Tibial artery (tissue), 4 donors: ENCODE results near the gene CDC6.

ENCODE experiments used
- DNase-seq, 2 donors: peaks; one replicate each; pipeline ENCODE4 v3.0.0-alpha.2; 2019
- H3K27ac ChIP-seq, 2 donors: fragments of 200-600 bp; sonication (generic) in 1 of 2; 1 replicate in 1 of 2; 2 replicates in 1 of 2; pipeline ENCODE4 v1.5.1; 2018 to 2019; ENCODE audit warnings: mild to moderate bottlenecking in 1 of 2
- H3K27me3 ChIP-seq, 2 donors: fragments of 200-600 bp; sonication (generic) in 1 of 2; one replicate each; pipeline versions ENCODE4 v1.5.1 to v1.6.0; 2016 to 2019
- H3K36me3 ChIP-seq, 3 donors: fragments of 200-600 bp; sonication (generic) in 2 of 3; one replicate each; pipeline ENCODE4 v1.5.1; 2016 to 2019; ENCODE audit warnings: mild to moderate bottlenecking in 2 of 3
- H3K4me1 ChIP-seq, 4 donors: fragments of 200-600 bp; sonication (generic) in 2 of 4; 1 replicate in 3 of 4; 2 replicates in 1 of 4; pipeline ENCODE4 v1.5.1; 2016 to 2019
- H3K4me3 ChIP-seq, 2 donors: fragments of 200-600 bp; sonication (generic) in 1 of 2; 1 replicate in 1 of 2; 2 replicates in 1 of 2; pipeline ENCODE4 v1.5.1; 2018 to 2019; ENCODE audit warnings: mild to moderate bottlenecking in 2 of 2
- H3K9me3 ChIP-seq, 3 donors: fragments of 200-600 bp; sonication (generic) in 1 of 3; one replicate each; pipeline ENCODE4 v1.5.1; 2016 to 2019
- CTCF ChIP-seq, 2 experiments: fragments of 200-600 bp in 1 of 2; fragments of 450-650 bp in 1 of 2; IDR thresholded peaks; one replicate each; pipeline ENCODE4 v1.5.1; 2017 to 2019; ENCODE audit warnings: antibody characterized with exemption in 2 of 2, mild to moderate bottlenecking in 1 of 2, moderate library complexity in 1 of 2
- intact Hi-C: fragments of 100-400 bp; cut with DNase I; formaldehyde crosslinking; loops from one replicate; pipeline ENCODE4 v1.15.0; 2023; ENCODE audit warnings: low total_unique reads

CDC6 gene

GRCh38 chr17:40260528-40260927 is 27.2 kb upstream of the CDC6 start:
- Histone ChIP-seq H3K9me3 (no peaks in the 10 kb centered on the region), H3K4me1 (peaks cover 0 to 3% (median 0%) of the 10 kb centered on the region in 4 donors), H3K27me3 (no peaks in the 10 kb centered on the region), H3K36me3 (peaks cover 62 to 91% (median 63%) of the 10 kb centered on the region in 3 donors), H3K27ac (no peak overlapping the region), H3K4me3 (no peak overlapping the region)
- DNase-seq: no peak
- intact Hi-C loops: no loop called here
- TF ChIP-seq CTCF (IDR thresholded peaks at IDR 0.05): no peak

GRCh38 chr17:40264458-40265185 is 23.1 kb upstream of the CDC6 start:
- intact Hi-C loops: no loop called here
- Histone ChIP-seq H3K4me1 (peaks cover 0 to 3% (median 0%) of the 10 kb centered on the region in 4 donors), H3K27me3 (no peaks in the 10 kb centered on the region), H3K36me3 (peaks cover 60 to 95% (median 66%) of the 10 kb centered on the region in 3 donors), H3K9me3 (no peaks in the 10 kb centered on the region), H3K27ac (no peak overlapping the region), H3K4me3 (no peak overlapping the region)
- DNase-seq: no peak
- TF ChIP-seq CTCF (IDR thresholded peaks at IDR 0.05): no peak

GRCh38 chr17:40265337-40265736 is 22.3 kb upstream of the CDC6 start:
- H3K27ac ChIP-seq: no peak overlapping the region

GRCh38 chr17:40266882-40267281 is 20.8 kb upstream of the CDC6 start:
- no peak for DNase-seq
- no peaks in the 10 kb centered on the region for H3K4me1 ChIP-seq
- no peaks in the 10 kb centered on the region for H3K9me3 ChIP-seq
- H3K27ac ChIP-seq: no peak overlapping the region
- no peaks in the 10 kb centered on the region for H3K27me3 ChIP-seq
- TF ChIP-seq CTCF (IDR thresholded peaks at IDR 0.05): no peak
- H3K4me3 ChIP-seq: no peak overlapping the region
- intact Hi-C loops: no loop called here
- H3K36me3 ChIP-seq: peaks cover 56 to 95% (median 69%) of the 10 kb centered on the region in 3 donors

More at GRCh38 chr17:40265337-40265736, 22.3 kb upstream of the CDC6 start:
- intact Hi-C loops: no loop called here
- Histone ChIP-seq H3K9me3 (no peaks in the 10 kb centered on the region), H3K36me3 (peaks cover 60 to 95% (median 64%) of the 10 kb centered on the region in 3 donors), H3K27me3 (no peaks in the 10 kb centered on the region), H3K4me3 (no peak overlapping the region), H3K4me1 (peaks cover 0 to 3% (median 0%) of the 10 kb centered on the region in 4 donors)
- no peak for DNase-seq
- TF ChIP-seq CTCF (IDR thresholded peaks at IDR 0.05): no peak

- Histone ChIP-seq H3K4me3 (no peak overlapping the region), H3K27ac (no peak overlapping the region), H3K36me3 (peaks cover 43 to 94% (median 69%) of the 10 kb centered on the region in 3 donors), H3K4me1 (no peaks in the 10 kb centered on the region), H3K27me3 (no peaks in the 10 kb centered on the region), H3K9me3 (no peaks in the 10 kb centered on the region)
- TF ChIP-seq CTCF (IDR thresholded peaks at IDR 0.05): no peak
- intact Hi-C loops: no loop called here
- DNase-seq: no peak
Observed at GRCh38 chr17:40268141-40268712, 19.5 kb upstream of the CDC6 start.
